Vagina (tissue), 2 donors: ENCODE measurements around the gene SHROOM4. TPM values are rescaled to one million over a fixed set of nuclear protein-coding genes. Genes with fewer than 3 reads are reported as not detected.

Experiments
- DNase-seq, 2 donors: peaks; one replicate each; pipeline ENCODE4 v3.0.0-alpha.2; 2017; ENCODE audit errors: extremely low spot score in 2 of 2
- H3K27ac ChIP-seq: fragments of 200-600 bp; sonication (generic); one replicate; pipeline ENCODE4 v1.5.1; 2019
- H3K27me3 ChIP-seq: fragments of 200-600 bp; sonication (generic); one replicate; pipeline ENCODE4 v1.5.1; 2019
- H3K36me3 ChIP-seq, 2 donors: fragments of 200-600 bp; sonication (generic); one replicate each; pipeline ENCODE4 v1.5.1; 2017 to 2019
- H3K4me1 ChIP-seq: fragments of 200-600 bp; sonication (generic); one replicate; pipeline ENCODE4 v1.5.1; 2019
- H3K4me3 ChIP-seq, 2 donors: fragments of 200-600 bp; sonication (generic); 1 replicate in 1 of 2; 2 replicates in 1 of 2; pipeline ENCODE4 v1.5.1; 2016 to 2019
- H3K9me3 ChIP-seq: fragments of 200-600 bp; sonication (generic); one replicate; pipeline ENCODE4 v1.5.1; 2019
- POLR2A ChIP-seq, 2 donors: fragments of 450-650 bp; IDR thresholded peaks; one replicate each; pipeline ENCODE4 v1.6.1; 2017; ENCODE audit warnings: antibody characterized with exemption in 2 of 2, mild to moderate bottlenecking in 2 of 2, moderate library complexity in 2 of 2
- POLR2AphosphoS5 ChIP-seq, 2 donors: sonication (generic); formaldehyde crosslinking; IDR thresholded peaks; one replicate each; pipeline ENCODE4 v1.9.0; 2017; ENCODE audit warnings: antibody characterized with exemption in 2 of 2, mild to moderate bottlenecking in 2 of 2, low read depth in 1 of 2; ENCODE audit not compliant: insufficient read depth in 1 of 2
- intact Hi-C: fragments of 100-400 bp; cut with DNase I; formaldehyde crosslinking; loops from one replicate; pipeline ENCODE4 v1.15.1; 2023
- total RNA-seq: library from RNA; depleted of rRNA; stranded (reverse); fragments of >200 nt; gene quantifications from one replicate; pipeline ENCODE4 v1.2.3, GENCODE V29; 2016
- TF ChIP-seq, protein P1 (sequence below), 3 experiments: fragments of 450-650 bp in 2 of 3; fragments of 200-600 bp in 1 of 3; sonication (generic) in 1 of 3; IDR thresholded peaks; one replicate each; pipeline ENCODE4 v1.5.1; 2017 to 2019; ENCODE audit warnings: antibody characterized with exemption in 3 of 3, mild to moderate bottlenecking in 2 of 3, moderate library complexity in 2 of 3

Gene SHROOM4
- total RNA-seq, 1 donor from 2014 or later: 10.1 TPM

DNA sequence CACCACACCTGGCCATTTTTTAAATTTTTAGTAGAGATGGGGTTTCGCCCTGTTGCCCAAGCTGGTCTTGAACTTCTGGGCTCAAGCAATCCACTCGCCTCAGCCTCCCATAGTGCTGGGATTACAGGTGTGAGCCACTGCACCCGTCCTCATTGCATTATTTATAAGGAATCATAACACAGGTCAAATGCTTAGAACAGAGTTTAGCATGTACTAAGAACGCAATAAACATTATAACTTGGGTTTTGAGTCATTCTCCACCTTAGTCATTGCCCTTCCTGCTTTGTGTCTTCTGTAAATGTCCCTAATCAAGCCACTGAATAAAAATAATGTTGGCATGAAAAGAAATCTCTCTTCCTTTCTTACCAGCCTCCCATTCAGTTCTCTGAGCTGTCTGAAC is 38.5 kb upstream of the SHROOM4 start:
- no peak for TF ChIP-seq POLR2A (IDR thresholded peaks at IDR 0.05)
- TF ChIP-seq, protein P1, sequence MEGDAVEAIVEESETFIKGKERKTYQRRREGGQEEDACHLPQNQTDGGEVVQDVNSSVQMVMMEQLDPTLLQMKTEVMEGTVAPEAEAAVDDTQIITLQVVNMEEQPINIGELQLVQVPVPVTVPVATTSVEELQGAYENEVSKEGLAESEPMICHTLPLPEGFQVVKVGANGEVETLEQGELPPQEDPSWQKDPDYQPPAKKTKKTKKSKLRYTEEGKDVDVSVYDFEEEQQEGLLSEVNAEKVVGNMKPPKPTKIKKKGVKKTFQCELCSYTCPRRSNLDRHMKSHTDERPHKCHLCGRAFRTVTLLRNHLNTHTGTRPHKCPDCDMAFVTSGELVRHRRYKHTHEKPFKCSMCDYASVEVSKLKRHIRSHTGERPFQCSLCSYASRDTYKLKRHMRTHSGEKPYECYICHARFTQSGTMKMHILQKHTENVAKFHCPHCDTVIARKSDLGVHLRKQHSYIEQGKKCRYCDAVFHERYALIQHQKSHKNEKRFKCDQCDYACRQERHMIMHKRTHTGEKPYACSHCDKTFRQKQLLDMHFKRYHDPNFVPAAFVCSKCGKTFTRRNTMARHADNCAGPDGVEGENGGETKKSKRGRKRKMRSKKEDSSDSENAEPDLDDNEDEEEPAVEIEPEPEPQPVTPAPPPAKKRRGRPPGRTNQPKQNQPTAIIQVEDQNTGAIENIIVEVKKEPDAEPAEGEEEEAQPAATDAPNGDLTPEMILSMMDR (IDR thresholded peaks at IDR 0.05): no peak
- no peak for TF ChIP-seq POLR2AphosphoS5 (IDR thresholded peaks at IDR 0.05; ENCODE audit: insufficient read depth in 1 of 2, low read depth in 1 of 2)
- Histone ChIP-seq H3K27me3 (no peaks in the 10 kb centered on the region), H3K4me3 (no peak overlapping the region), H3K27ac (no peak overlapping the region), H3K36me3 (no peaks in the 10 kb centered on the region), H3K4me1 (no peaks in the 10 kb centered on the region), H3K9me3 (no peaks in the 10 kb centered on the region)
- intact Hi-C loops: no loop called here
- no peak for DNase-seq

DNA sequence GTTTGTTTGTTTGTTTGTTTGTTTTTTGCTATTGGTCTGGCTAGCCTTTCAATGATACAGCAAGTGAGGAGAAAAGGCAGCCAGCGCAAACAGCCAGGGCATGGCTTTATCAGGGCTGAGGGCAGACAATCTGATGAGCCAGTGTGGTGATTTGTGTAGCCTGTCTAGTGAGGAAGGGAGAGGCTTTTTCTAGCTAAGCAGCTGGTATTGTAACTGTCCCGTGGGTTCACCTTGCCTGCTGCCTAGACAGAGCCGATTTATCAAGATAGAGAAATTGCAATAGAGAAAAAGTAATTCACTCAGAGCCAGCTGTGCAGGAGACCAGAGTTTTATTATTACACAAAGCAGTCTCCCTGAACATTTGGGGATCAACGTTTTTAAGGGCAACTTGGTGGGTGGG is 28.2 kb upstream of the SHROOM4 start:
- DNase-seq: no peak
- Histone ChIP-seq H3K36me3 (no peaks in the 10 kb centered on the region), H3K4me3 (no peak overlapping the region), H3K9me3 (no peaks in the 10 kb centered on the region), H3K4me1 (no peaks in the 10 kb centered on the region), H3K27ac (no peak overlapping the region), H3K27me3 (no peaks in the 10 kb centered on the region)
- TF ChIP-seq, protein P1 (IDR thresholded peaks at IDR 0.05): no peak
- TF ChIP-seq POLR2AphosphoS5 (IDR thresholded peaks at IDR 0.05; ENCODE audit: insufficient read depth in 1 of 2, low read depth in 1 of 2) (no peak), POLR2A (IDR thresholded peaks at IDR 0.05) (no peak)
- intact Hi-C loops: no loop called here

DNA sequence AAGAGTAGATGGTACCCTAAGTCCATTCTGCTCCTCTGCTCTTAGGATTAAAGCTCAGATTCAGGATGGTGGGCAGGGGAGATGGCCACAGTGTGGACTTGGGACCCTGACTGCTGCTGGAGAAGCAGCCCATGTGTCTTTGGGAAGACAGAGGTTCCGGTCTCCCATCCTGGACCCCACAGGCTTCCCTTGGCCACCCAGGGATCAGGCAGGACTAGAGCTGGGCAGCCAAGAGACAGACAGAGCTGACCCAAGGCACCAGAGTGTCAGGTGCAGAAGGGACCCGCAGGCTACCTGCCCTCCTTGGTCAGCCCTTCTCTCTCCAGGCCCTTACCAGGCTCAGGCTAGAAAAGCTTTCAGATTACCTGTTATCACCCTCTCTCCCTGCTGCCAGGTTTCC is 25.7 kb upstream of the SHROOM4 start:
- Histone ChIP-seq H3K27me3 (no peaks in the 10 kb centered on the region), H3K9me3 (no peaks in the 10 kb centered on the region), H3K36me3 (no peaks in the 10 kb centered on the region), H3K4me1 (no peaks in the 10 kb centered on the region), H3K4me3 (no peak overlapping the region), H3K27ac (no peak overlapping the region)
- no peak for DNase-seq
- intact Hi-C loops: no loop called here
- no peak for TF ChIP-seq POLR2AphosphoS5 (IDR thresholded peaks at IDR 0.05; ENCODE audit: insufficient read depth in 1 of 2, low read depth in 1 of 2)
- no peak for TF ChIP-seq POLR2A (IDR thresholded peaks at IDR 0.05)
- TF ChIP-seq, protein P1 (IDR thresholded peaks at IDR 0.05): no peak

DNA sequence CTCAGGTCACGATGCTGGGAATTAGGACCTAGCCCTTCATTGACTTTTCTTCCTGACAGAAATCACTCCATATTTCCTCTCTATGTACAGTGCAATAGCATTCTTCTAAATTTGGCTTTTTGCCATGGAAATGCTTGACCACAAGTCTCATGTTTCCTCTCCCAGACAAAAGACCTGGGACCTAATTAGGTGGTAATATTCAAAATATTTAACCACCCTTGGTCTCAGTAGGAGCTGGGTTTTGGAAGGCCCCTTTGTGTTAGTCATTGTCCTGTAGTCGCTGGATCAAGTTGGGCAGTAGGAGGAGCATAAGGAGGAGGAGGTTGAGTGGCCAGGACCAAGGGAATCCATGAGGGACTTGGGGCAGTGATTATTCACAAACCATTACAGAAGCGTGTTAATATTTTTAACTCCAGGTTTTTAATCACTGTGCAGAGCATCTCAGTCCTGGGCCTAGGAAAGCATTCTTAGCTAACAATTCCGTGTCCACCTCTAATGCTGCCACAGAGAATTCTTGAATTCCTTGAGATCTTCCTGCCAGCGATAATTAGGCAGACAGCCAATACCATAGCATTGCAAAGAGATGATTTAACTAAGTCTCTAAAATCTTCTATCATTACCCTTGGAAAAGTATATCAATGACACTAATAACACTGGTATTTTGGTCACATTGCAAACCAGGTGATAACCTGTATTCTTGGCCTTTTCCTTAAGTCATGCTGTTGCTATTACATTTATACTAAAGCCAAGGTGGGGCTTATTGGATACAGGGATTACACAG is 25.0 kb upstream of the SHROOM4 start:
- H3K27ac ChIP-seq: no peak overlapping the region
- TF ChIP-seq POLR2AphosphoS5 (IDR thresholded peaks at IDR 0.05; ENCODE audit: insufficient read depth in 1 of 2, low read depth in 1 of 2) (no peak), POLR2A (IDR thresholded peaks at IDR 0.05) (no peak)
- TF ChIP-seq, protein P1 (IDR thresholded peaks at IDR 0.05): no peak
- no peak for DNase-seq
- H3K27me3 ChIP-seq: no peaks in the 10 kb centered on the region
- no peak overlapping the region for H3K4me3 ChIP-seq
- H3K36me3 ChIP-seq: no peaks in the 10 kb centered on the region
- no peaks in the 10 kb centered on the region for H3K4me1 ChIP-seq
- no peaks in the 10 kb centered on the region for H3K9me3 ChIP-seq
- intact Hi-C loops: no loop called here

DNA sequence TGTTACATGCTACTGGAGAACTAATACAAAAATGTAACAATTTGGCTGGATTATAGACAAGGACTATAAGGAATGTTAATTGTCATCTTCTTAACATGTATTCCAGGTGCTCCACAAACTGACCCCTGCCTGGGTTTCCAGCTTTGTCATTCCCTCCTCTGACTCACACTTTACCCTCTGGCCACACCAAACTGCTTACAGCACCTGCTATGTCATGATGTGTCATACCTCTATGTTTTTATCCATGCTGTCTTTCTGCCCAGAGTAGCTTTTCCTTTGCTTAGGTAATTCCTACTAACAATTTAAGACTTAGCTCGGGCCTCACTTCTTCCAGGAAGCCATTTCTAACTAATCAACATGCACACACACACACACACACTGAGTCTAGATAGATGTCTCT is 14.0 kb upstream of the SHROOM4 start:
- no peak for DNase-seq
- no peaks in the 10 kb centered on the region for H3K36me3 ChIP-seq
- H3K27me3 ChIP-seq: no peaks in the 10 kb centered on the region
- intact Hi-C loops: no loop called here
- H3K4me3 ChIP-seq: no peak overlapping the region
- no peak overlapping the region for H3K27ac ChIP-seq
- H3K9me3 ChIP-seq: no peaks in the 10 kb centered on the region
- H3K4me1 ChIP-seq: no peaks in the 10 kb centered on the region
- no peak for TF ChIP-seq POLR2AphosphoS5 (IDR thresholded peaks at IDR 0.05; ENCODE audit: insufficient read depth in 1 of 2, low read depth in 1 of 2)
- TF ChIP-seq POLR2A (IDR thresholded peaks at IDR 0.05): no peak
- TF ChIP-seq, protein P1 (IDR thresholded peaks at IDR 0.05): no peak
